ENCODE data around the gene XAGE1B.
"Not testable (repeated sequence)": the region's sequence is repeated elsewhere in the genome, so short reads cannot be mapped to it uniquely, and the experiment has no call there.

The XAGE1B gene

GRCh38 chrX:52511126-52511525 lies 5.7 kb downstream of the XAGE1B start:
- not testable (repeated sequence) for H3K4me3 ChIP-seq (replicated peaks; ENCODE audit: low read depth, low read length); DNase-seq (ENCODE audit: extremely low read depth, low read depth)

GRCh38 chrX:52509916-52510315 lies 6.9 kb downstream of the XAGE1B start:
- no peak for DNase-seq (ENCODE audit: extremely low read depth, low read depth)

GRCh38 chrX:52507331-52507730 lies 9.5 kb downstream of the XAGE1B start:
- no peak for TF ChIP-seq CTCF (IDR thresholded peaks at IDR 0.05; ENCODE audit: low read depth, low read length, missing control alignments)
- no peak overlapping the region for H3K4me3 ChIP-seq (replicated peaks; ENCODE audit: low read depth, low read length)
- DNase-seq (ENCODE audit: extremely low read depth, low read depth): no peak

More at GRCh38 chrX:52509916-52510315, 6.9 kb downstream of the XAGE1B start:
- H3K4me3 ChIP-seq (replicated peaks; ENCODE audit: low read depth, low read length): no peak overlapping the region
- no peak for TF ChIP-seq CTCF (IDR thresholded peaks at IDR 0.05; ENCODE audit: low read depth, low read length, missing control alignments)

GRCh38 chrX:52504551-52504950 lies 12.3 kb downstream of the XAGE1B start:
- no peak for DNase-seq (ENCODE audit: extremely low read depth, low read depth)
- no peak overlapping the region for H3K4me3 ChIP-seq (replicated peaks; ENCODE audit: low read depth, low read length)
- TF ChIP-seq CTCF (IDR thresholded peaks at IDR 0.05; ENCODE audit: low read depth, low read length, missing control alignments): no peak

GRCh38 chrX:52501362-52501761 lies 15.5 kb downstream of the XAGE1B start:
- H3K4me3 ChIP-seq (replicated peaks; ENCODE audit: low read depth, low read length); DNase-seq (ENCODE audit: extremely low read depth, low read depth): not testable (repeated sequence)

GRCh38 chrX:52496419-52496772 lies 20.5 kb downstream of the XAGE1B start:
- H3K4me3 ChIP-seq (replicated peaks; ENCODE audit: low read depth, low read length); DNase-seq (ENCODE audit: extremely low read depth, low read depth): not testable (repeated sequence)

GRCh38 chrX:52495545-52496418 lies 21.1 kb downstream of the XAGE1B start, which contains the start of gene XAGE1A:
Gene XAGE1A, plus strand, starts transcription at chrX:52495808. Its CDS starts 1,554 bp downstream, at chrX:52497362.
- H3K4me3 ChIP-seq (replicated peaks; ENCODE audit: low read depth, low read length): not testable (repeated sequence)

GRCh38 chrX:52471301-52471700 lies 45.6 kb downstream of the XAGE1B start:
- not testable (repeated sequence) for H3K4me3 ChIP-seq (replicated peaks; ENCODE audit: low read depth, low read length); DNase-seq (ENCODE audit: extremely low read depth, low read depth)

More at GRCh38 chrX:52495545-52496418, 21.1 kb downstream of the XAGE1B start, which contains the start of gene XAGE1A:
- DNase-seq (ENCODE audit: extremely low read depth, low read depth): not testable (repeated sequence)

Data from HFF-Myc (cell line).